Fibroblast of mammary gland (primary cell): ENCODE results near the gene SGO1.

Source experiments
- DNase-seq: peaks from one replicate; pipeline ENCODE4 v3.0.0-alpha.2; 2010; ENCODE audit warnings: low read depth
- H3K4me3 ChIP-seq: 2 replicates; pipeline ENCODE4 v1.5.1; 2011; ENCODE audit warnings: low read depth, mild to moderate bottlenecking, low read length, moderate library complexity; ENCODE audit not compliant: control insufficient read depth
- TF ChIP-seq, protein P1 (sequence below): conservative IDR thresholded peaks from 2 replicates; pipeline ENCODE4 v1.5.1; 2011; ENCODE audit warnings: low read depth, low read length, inconsistent platforms; ENCODE audit not compliant: control insufficient read depth, insufficient read depth

Gene SGO1

DNA sequence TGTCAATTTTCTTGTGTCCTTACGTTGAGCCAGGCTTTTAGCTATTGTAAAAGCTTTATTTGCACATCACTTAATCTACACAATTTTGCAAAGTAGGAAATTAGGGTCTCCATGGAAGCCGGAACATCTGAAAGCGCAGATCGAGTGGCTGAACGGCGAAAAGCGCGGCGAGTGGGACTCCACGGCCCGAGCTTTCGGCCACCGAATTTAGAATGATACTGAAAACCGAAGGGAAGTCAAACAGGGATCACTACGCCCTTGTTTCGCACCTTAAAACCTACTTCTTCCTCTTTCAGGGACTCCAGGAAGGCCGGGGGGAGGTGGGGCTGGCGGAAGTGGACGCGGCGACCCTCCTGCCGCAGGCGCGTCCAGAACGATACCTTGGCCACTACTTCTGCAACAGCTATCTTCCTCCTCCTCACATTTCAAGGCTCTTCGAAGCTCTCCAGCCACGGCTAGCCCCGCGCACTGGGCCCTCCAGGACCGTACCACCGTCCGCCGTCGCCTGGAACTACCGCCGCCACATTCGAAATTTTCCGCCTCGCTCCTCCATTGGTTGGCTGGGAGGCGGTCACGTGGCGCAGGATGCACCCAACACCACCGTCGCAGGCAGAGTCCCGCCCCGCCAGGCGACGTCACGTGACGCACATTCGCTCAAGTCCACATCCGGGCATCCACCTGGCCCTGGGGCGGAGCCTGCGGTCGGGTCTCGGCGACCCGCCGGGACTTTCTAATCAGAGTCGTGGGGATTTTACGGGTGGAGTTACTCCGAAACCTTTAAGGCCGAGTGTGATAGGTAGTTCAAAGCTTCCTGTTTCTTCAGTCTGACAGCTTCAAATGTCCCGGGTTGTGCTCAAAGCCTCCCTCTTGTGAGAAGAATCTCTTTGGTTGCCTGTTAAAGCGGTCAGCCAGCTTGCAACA lies at the start of gene SGO1:
SGO1 (minus strand) TSS at position 528 of the 921 bp plus-strand sequence. CDS start 2,179 bp downstream, outside the sequence.
- TF ChIP-seq, protein P1, sequence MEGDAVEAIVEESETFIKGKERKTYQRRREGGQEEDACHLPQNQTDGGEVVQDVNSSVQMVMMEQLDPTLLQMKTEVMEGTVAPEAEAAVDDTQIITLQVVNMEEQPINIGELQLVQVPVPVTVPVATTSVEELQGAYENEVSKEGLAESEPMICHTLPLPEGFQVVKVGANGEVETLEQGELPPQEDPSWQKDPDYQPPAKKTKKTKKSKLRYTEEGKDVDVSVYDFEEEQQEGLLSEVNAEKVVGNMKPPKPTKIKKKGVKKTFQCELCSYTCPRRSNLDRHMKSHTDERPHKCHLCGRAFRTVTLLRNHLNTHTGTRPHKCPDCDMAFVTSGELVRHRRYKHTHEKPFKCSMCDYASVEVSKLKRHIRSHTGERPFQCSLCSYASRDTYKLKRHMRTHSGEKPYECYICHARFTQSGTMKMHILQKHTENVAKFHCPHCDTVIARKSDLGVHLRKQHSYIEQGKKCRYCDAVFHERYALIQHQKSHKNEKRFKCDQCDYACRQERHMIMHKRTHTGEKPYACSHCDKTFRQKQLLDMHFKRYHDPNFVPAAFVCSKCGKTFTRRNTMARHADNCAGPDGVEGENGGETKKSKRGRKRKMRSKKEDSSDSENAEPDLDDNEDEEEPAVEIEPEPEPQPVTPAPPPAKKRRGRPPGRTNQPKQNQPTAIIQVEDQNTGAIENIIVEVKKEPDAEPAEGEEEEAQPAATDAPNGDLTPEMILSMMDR, result no peak
- DNase-seq, result peak; percentile 96
- peak within 1 kb of the TSS; percentile 81 for H3K4me3 ChIP-seq

DNA sequence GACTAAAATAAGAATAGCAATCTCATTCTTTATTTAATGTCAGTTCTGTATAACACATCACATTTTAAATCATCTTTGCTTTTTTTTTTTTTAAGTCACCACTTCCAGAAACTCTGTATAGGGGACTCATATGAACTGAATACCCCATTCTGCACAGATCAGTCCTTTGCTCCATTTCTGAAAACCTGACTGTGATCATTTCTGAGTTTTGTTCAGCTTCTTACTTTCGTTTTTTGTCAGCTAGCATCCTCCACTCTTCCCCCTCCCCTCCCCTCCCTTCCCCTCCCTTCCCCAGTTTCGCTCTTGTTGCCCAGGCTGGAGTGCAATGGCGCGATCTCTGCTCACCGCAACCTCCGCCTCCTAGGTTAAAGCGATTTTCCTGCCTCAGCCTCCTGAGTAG lies 49.8 kb upstream of the SGO1 start:
- TF ChIP-seq, protein P1, result no peak
- DNase-seq, result no peak
- H3K4me3 ChIP-seq, result no peak overlapping the region

DNA sequence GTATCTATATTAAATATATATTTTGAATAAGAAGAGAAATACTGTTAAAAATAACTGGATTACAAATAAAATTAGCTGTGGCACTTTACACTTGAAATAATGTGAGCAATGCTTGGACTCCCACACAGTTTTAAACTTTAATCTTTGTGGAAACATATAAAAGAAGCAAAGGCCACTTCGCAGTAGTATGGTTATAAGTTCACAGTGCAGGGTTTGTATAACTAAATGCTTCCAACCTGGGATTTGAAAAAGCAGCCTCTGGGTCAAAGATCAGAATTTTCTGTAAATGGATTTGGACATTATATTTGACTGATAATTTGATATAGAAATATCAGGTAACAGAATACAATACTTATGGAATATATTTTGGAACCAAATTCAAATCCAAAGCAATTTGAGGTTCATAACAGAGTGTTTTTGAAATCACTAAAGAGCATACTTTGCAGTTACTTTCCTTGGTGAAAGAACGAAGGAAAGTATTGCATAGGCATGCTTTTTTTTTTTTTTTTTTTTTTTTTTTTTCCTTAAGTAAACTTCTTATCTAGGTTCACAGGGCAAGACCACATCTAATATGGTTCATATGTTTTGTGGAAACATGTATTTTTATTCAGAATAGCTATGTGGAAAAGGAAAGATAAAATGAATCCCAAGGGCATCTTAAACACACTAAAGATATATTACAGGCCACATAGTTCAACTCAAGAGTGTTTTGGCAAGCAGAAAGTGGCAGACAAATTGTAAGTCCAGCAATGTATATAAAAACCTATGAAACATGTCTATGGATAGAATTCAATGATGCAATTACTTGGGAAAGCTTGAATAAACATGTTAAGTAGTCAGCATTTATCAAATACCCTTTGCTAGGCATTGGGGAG lies 47.1 kb upstream of the SGO1 start:
- H3K4me3 ChIP-seq, result no peak overlapping the region
- TF ChIP-seq, protein P1, result no peak
- no peak for DNase-seq

DNA sequence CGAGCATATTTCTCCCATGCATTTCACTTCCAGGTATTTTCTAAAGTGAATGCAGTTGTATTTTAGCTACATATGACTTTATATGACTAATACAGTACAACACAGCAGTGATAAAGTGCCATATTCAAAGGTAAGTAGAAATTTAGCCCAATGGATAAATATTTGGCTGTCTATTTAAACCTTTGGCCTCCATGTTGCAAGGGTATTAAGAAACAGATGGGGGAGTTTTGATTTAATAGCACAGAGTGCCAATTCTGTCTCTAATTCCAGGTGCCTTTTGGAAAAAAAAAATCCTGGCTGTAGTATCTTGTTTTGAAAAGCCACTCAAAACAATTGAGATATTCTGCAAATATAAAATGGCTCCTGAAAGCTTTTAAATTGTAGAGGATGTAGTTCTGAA lies 44.9 kb upstream of the SGO1 start:
- TF ChIP-seq, protein P1, result no peak
- no peak for DNase-seq
- H3K4me3 ChIP-seq, result no peak overlapping the region

DNA sequence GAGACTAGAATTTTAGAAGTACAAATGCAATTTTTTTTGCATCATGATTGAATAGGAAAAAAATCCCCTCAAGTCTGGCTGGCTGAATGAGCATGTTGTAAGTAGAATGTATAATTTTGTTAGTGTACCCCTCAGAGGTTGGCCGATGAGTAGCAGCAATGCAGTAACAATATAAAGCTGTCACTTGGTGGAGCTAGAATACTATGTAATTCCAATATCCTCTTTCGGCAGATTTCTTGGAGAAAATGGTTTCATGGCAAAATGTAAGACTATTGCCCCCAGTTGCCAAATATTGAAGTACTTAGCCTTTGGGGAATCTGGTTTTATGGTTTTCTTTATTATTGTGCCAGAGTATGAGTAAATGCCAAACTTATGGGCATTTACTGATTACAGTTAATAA lies 39.8 kb upstream of the SGO1 start:
- H3K4me3 ChIP-seq, result no peak overlapping the region
- TF ChIP-seq, protein P1, result peak; percentile 35
- DNase-seq, result peak; percentile 47

DNA sequence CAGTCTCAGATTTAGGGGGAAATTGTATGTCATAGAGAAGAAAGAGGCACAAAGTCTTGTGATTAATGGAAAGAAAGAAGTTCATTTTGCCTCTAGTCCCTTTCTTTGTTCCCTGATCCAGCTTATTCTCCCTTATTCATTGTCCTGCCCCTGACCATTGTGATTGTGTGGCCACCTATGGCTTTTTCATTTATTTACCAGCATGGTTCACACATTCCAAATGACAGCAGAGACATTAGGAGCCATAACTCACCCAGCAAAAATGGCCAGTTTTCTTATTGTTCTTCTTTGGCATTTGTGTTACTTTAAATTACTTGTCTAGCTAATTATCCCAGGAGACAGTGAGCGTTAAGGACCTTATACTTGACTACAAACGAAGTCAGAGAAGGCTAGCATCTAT lies 36.3 kb upstream of the SGO1 start:
- H3K4me3 ChIP-seq, result no peak overlapping the region
- DNase-seq, result no peak
- TF ChIP-seq, protein P1, result no peak
